OCI-LY7 (cell line): ENCODE data around the gene RPS19BP1. TPM values are rescaled to one million over a fixed set of nuclear protein-coding genes. Genes with fewer than 3 reads are reported as not detected.

Source experiments
- BruUV-seq: library from RNA; stranded (reverse); fragments of 400-500 nt; replicated peaks from 2 replicates; lab custom pipeline; 2021; lab: Mats Ljungman, UMichigan
- CTCF ChIA-PET: fragments of 300-600 bp; sonication (Branson Sonifier 250); formaldehyde crosslinking; loops from one replicate; lab custom pipeline; 2022; ENCODE audit warnings: antibody characterized with exemption; ENCODE audit not compliant: unreplicated experiment; lab: Charles Lee
- POLR2A ChIA-PET: fragments of 300-600 bp; sonication (Branson Sonifier 250); formaldehyde crosslinking; loops from one replicate; lab custom pipeline; 2022; ENCODE audit warnings: antibody characterized with exemption; lab: Charles Lee
- DNase-seq: peaks from one replicate; pipeline ENCODE4 v3.0.0-alpha.2; 2015; ENCODE audit warnings: low spot score
- H2AFZ ChIP-seq: fragments of 200-600 bp; sonication (generic), shearing (Covaris generic); 2 replicates; pipeline ENCODE4 v1.6.1; 2014; ENCODE audit warnings: mild to moderate bottlenecking, antibody characterized with exemption, low read length, moderate library complexity
- H3K27ac ChIP-seq: fragments of 200-600 bp; sonication (generic); 2 replicates; pipeline ENCODE4 v1.5.1; 2014; ENCODE audit warnings: mixed run types, low read depth, mild to moderate bottlenecking, moderate library complexity, low read length, inconsistent platforms; ENCODE audit not compliant: poor library complexity, severe bottlenecking
- H3K36me3 ChIP-seq: fragments of 200-600 bp; sonication (generic); 2 replicates; pipeline ENCODE4 v1.6.1; 2014; ENCODE audit warnings: mild to moderate bottlenecking, antibody characterized with exemption, low read length, moderate library complexity, mixed read lengths; ENCODE audit not compliant: insufficient read depth
- H3K4me1 ChIP-seq: fragments of 200-600 bp; sonication (generic); 2 replicates; pipeline ENCODE4 v1.5.1; 2014; ENCODE audit warnings: mild to moderate bottlenecking, low read length; ENCODE audit not compliant: insufficient read depth, poor library complexity, severe bottlenecking
- H3K4me2 ChIP-seq: fragments of 200-600 bp; sonication (generic); 2 replicates; pipeline ENCODE4 v1.6.1; 2014; ENCODE audit warnings: mild to moderate bottlenecking, low read length
- H3K4me3 ChIP-seq: fragments of 200-600 bp; sonication (generic); 2 replicates; pipeline ENCODE4 v1.5.1; 2014; ENCODE audit warnings: mild to moderate bottlenecking, low read depth, low read length; ENCODE audit not compliant: poor library complexity, severe bottlenecking
- H3K79me2 ChIP-seq: fragments of 200-600 bp; sonication (generic); 2 replicates; pipeline ENCODE4 v1.6.1; 2016; ENCODE audit warnings: low read depth, mild to moderate bottlenecking, low read length, moderate library complexity, mixed read lengths; ENCODE audit not compliant: insufficient read depth
- H3K9me2 ChIP-seq: fragments of 200-600 bp; sonication (generic); 2 replicates; pipeline ENCODE4 v1.6.1; 2016; ENCODE audit warnings: mild to moderate bottlenecking, low read length, mixed read lengths; ENCODE audit not compliant: insufficient read depth
- H3K9me3 ChIP-seq: fragments of 200-600 bp; sonication (generic); 2 replicates; pipeline ENCODE4 v1.6.1; 2014; ENCODE audit warnings: mild to moderate bottlenecking, mixed run types, low read length, mixed read lengths
- H4K20me1 ChIP-seq: fragments of 200-600 bp; sonication (generic); 2 replicates; pipeline ENCODE4 v1.6.1; 2014; ENCODE audit warnings: mild to moderate bottlenecking, antibody characterized with exemption, low read length, moderate library complexity, mixed read lengths; ENCODE audit not compliant: insufficient read depth
- CTCF ChIP-seq: fragments of 200-600 bp; sonication (generic); conservative IDR thresholded peaks from 2 replicates; pipeline ENCODE4 v1.5.1; 2014; ENCODE audit warnings: mild to moderate bottlenecking, antibody characterized with exemption, low read length, moderate library complexity, mixed read lengths
- EZH2phosphoT487 ChIP-seq: fragments of 200-600 bp; sonication (generic); IDR thresholded peaks from 2 replicates; pipeline ENCODE4 v1.6.1; 2018; ENCODE audit warnings: low read depth, borderline replicate concordance, mild to moderate bottlenecking, mixed run types, antibody characterized with exemption, low read length, moderate library complexity, mixed read lengths
- intact Hi-C: fragments of 100-400 bp; cut with micrococcal nuclease; formaldehyde crosslinking; loops from one replicate; pipeline ENCODE4 v1.10.0; 2022; ENCODE audit not compliant: unreplicated experiment
- total RNA-seq, 2 experiments: library from RNA; depleted of rRNA in 1 of 2; stranded (reverse); fragments of >200 nt in 1 of 2; shearing (Covaris generic) in 1 of 2; gene quantifications; 2 replicates each; pipeline ENCODE4 v1.2.3, GENCODE V29; 2014 to 2022

RPS19BP1 gene
- total RNA-seq, 2 experiments from 2014 or later, result 88.1 to 148 TPM

DNA sequence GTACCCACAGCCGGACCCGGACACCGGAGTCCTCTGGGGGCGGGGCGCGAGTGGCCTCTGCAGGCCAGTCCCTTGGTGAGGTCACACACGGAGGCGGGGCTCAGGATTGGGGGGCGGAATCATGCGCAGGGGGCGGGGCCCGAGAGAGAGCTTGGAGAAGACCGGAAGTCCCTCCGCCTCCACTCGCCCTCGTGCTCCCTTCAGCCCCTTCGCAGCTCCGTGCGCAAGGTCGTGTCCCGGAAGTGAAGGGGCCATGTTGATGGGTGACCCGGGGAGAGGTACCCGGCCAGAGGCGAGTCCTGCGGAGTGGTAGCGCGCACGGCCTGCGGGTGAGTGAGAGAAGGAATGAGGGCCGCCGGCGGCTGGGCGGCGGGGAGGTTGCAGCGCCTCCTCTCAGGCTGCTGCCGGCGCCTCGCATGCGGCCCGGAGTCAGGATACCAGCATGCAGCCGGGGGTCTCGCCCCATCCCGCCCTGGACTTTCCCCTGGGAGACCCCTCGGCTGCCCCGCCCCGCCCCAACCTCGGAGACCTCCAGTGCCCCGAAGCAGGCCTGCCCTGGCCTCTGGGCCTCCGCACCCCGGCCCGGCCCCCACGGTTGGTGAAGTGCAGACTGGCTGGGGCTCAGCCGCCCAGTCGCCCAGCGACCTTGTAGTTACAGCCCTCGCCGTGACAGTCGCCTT, 30.3 kb downstream of the RPS19BP1 start, which contains the start of gene MIEF1:
MIEF1 (plus strand) TSS at position 182 of the 680 bp plus-strand sequence. CDS start 9,005 bp downstream, outside the sequence.
- peaks cover 20% of the 10 kb centered on the region for H3K4me1 ChIP-seq
- TF ChIP-seq EZH2phosphoT487, result no peak
- no peak for TF ChIP-seq CTCF
- intact Hi-C loops, result loop anchor here (1.0 kb wide), 1 partner anchor 19 kb away; no protein-coding TSS in a partner anchor
- H3K36me3 ChIP-seq, result peaks cover 43% of the 10 kb centered on the region
- CTCF ChIA-PET, result interaction anchor here (1.1 kb wide), 1 partner anchor 12 kb away, joined by 5 read pairs; no protein-coding TSS in a partner anchor
- H3K79me2 ChIP-seq, result peaks cover 43% of the 10 kb centered on the region
- H3K4me3 ChIP-seq, result peak within 1 kb of the TSS; percentile 87
- H3K4me2 ChIP-seq, result peak within 1 kb of the TSS; percentile 87
- POLR2A ChIA-PET, result interaction anchor here (0.6 to 2.1 kb wide), 6 partner anchors 14 to 39 kb away, joined by 3 to 8 read pairs (median 5); partner anchors contain the start of gene ATF4
- no peaks in the 10 kb centered on the region for H3K9me2 ChIP-seq
- peak within 1 kb of the TSS; percentile 56; the same call in 1 of the 2 replicates for H2AFZ ChIP-seq
- no TSS peak for BruUV-seq
- H4K20me1 ChIP-seq, result peaks cover 20% of the 10 kb centered on the region
- H3K27ac ChIP-seq, result peak within 1 kb of the TSS; percentile 45
- DNase-seq, result peak; percentile 96
- H3K9me3 ChIP-seq, result no peaks in the 10 kb centered on the region

GRCh38 chr22:39501644-39502108, 30.9 kb downstream of the RPS19BP1 start:
- CTCF ChIA-PET, result interaction anchor here (1.1 kb wide), 1 partner anchor 13 kb away, joined by 5 read pairs; no protein-coding TSS in a partner anchor
- Histone ChIP-seq H3K27ac (no peak overlapping the region), H3K4me3 (peak overlapping the region; percentile 87), H3K36me3 (peaks cover 37% of the 10 kb centered on the region), H3K9me3 (no peaks in the 10 kb centered on the region), H3K4me1 (peaks cover 20% of the 10 kb centered on the region), H4K20me1 (peaks cover 20% of the 10 kb centered on the region), H3K79me2 (peaks cover 42% of the 10 kb centered on the region), H3K9me2 (no peaks in the 10 kb centered on the region), H2AFZ (peak overlapping the region; percentile 56; the same call in 1 of the 2 replicates), H3K4me2 (peak overlapping the region; percentile 87)
- BruUV-seq, result no TSS peak
- TF ChIP-seq CTCF, result no peak
- TF ChIP-seq EZH2phosphoT487, result no peak
- intact Hi-C loops, result loop anchor here (1.0 kb wide), 1 partner anchor 20 kb away; no protein-coding TSS in a partner anchor
- POLR2A ChIA-PET, result interaction anchor here (1.3 to 2.1 kb wide), 5 partner anchors 15 to 27 kb away, joined by 3 to 8 read pairs (median 5); partner anchors contain the start of gene ATF4
- no peak for DNase-seq
